Activated CD4-positive, alpha-beta memory T cell treated with anti-CD3 and anti-CD28 coated beads for 36 hours (primary cell): Measurements from ENCODE around the gene HSPBAP1. TPM values are rescaled to one million over a fixed set of nuclear protein-coding genes. Genes with fewer than 3 reads are reported as not detected.
A peak's percentile ranks its signal among the peaks of the same experiment; 100 is the strongest.

Experiments used
- CTCF ChIA-PET: fragments of 350-600 bp; sonication (Branson Sonifier 250); formaldehyde crosslinking; loops from one replicate; lab custom pipeline; 2021; ENCODE audit warnings: antibody characterized with exemption, inconsistent platforms; lab: Charles Lee
- POLR2A ChIA-PET: fragments of 350-600 bp; sonication (Branson Sonifier 250); formaldehyde crosslinking; loops from one replicate; lab custom pipeline; 2021; ENCODE audit warnings: antibody characterized with exemption; lab: Charles Lee
- DNase-seq: peaks from one replicate; pipeline ENCODE4 v3.0.0-alpha.2; 2020
- H3K27ac Mint-ChIP-seq: one replicate; pipeline ENCODE4 v1.8.0; 2021; ENCODE audit warnings: mixed read lengths
- H3K27me3 Mint-ChIP-seq: one replicate; pipeline ENCODE4 v1.8.0; 2021; ENCODE audit warnings: mixed read lengths
- H3K36me3 Mint-ChIP-seq: one replicate; pipeline ENCODE4 v1.8.0; 2021; ENCODE audit warnings: mixed read lengths
- H3K4me1 Mint-ChIP-seq: one replicate; pipeline ENCODE4 v1.8.0; 2021; ENCODE audit warnings: low read depth, mixed read lengths
- H3K4me3 Mint-ChIP-seq: one replicate; pipeline ENCODE4 v1.8.0; 2021; ENCODE audit warnings: mild to moderate bottlenecking, mixed read lengths
- H3K9me3 Mint-ChIP-seq: one replicate; pipeline ENCODE4 v1.8.0; 2021; ENCODE audit warnings: mixed read lengths
- intact Hi-C: fragments of 100-400 bp; cut with micrococcal nuclease; formaldehyde crosslinking; loops from one replicate; pipeline ENCODE4 v1.15.1; 2023
- total RNA-seq, 2 experiments: library from RNA; stranded (reverse); gene quantifications; one replicate each; pipeline ENCODE4 v1.2.3, GENCODE V29; 2021

Gene HSPBAP1
- total RNA-seq, 2 experiments from 2014 or later: 4.8 TPM

DNA sequence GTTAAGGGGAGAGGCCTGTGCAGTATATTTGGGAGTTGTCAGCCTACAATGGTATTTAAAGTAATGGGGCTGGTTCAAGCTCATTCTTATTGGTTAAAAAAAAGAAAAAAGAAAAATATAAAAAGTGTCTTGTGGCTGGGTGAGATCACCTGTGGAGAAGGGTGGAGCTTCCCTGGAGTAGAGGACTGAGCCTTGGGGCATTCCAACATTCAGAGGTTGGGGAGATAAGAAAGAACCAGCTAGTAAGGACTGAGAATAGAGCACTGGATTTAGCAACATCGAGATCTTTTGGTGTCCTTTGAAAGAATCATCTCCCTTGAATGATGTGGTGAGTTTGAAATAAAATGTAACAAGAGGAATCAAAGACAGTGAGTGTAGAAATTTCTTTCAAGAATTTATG is 6.4 kb upstream of the HSPBAP1 start:
- CTCF ChIA-PET: no interaction called here
- H3K9me3 Mint-ChIP-seq: peaks cover 2% of the 10 kb centered on the region

DNA sequence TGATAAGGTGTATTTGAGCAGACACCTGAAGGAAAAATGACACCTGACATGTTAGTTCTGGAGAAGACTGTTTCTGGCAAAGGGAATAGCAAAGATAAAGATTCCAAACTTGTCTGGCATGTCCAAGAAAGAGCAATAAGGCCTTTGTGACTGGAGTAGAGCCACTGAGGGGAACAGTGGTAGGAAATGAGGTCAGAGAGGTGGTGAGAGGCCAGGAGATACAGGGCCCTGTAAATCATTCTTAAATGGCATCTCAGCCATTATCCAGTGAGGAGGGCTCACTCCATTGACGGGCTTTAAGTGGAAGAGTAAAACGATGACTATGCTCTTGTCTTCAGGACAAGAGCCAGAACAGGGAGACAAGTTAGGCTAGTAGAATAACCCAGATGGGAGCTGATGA is 5.7 kb upstream of the HSPBAP1 start:
- ChIA-PET POLR2A (no interaction called here), CTCF (no interaction called here)
- H3K36me3 Mint-ChIP-seq: peaks cover 4% of the 10 kb centered on the region
- DNase-seq: no peak
- peaks cover 31% of the 10 kb centered on the region for H3K4me1 Mint-ChIP-seq
- H3K4me3 Mint-ChIP-seq: no peak overlapping the region
- no peaks in the 10 kb centered on the region for H3K27me3 Mint-ChIP-seq
- H3K27ac Mint-ChIP-seq: no peak overlapping the region
- intact Hi-C loops: loop anchor here (5.0 to 10.0 kb wide), 4 partner anchors 385 to 785 kb away; partner anchors contain the start of genes HACD2, SEC22A and WDR5B
- peaks cover 2% of the 10 kb centered on the region for H3K9me3 Mint-ChIP-seq

More for the DNA sequence above, 6.4 kb upstream of the HSPBAP1 start:
- H3K27me3 Mint-ChIP-seq: no peaks in the 10 kb centered on the region
- H3K4me3 Mint-ChIP-seq: no peak overlapping the region
- H3K36me3 Mint-ChIP-seq: peaks cover 4% of the 10 kb centered on the region
- DNase-seq: no peak
- H3K27ac Mint-ChIP-seq: no peak overlapping the region
- peaks cover 31% of the 10 kb centered on the region for H3K4me1 Mint-ChIP-seq
- POLR2A ChIA-PET: interaction anchor here (0.7 kb wide), 1 partner anchor 778 kb away, joined by 3 read pairs; the partner anchor contains the start of gene ILDR1
- intact Hi-C loops: no loop called here

DNA sequence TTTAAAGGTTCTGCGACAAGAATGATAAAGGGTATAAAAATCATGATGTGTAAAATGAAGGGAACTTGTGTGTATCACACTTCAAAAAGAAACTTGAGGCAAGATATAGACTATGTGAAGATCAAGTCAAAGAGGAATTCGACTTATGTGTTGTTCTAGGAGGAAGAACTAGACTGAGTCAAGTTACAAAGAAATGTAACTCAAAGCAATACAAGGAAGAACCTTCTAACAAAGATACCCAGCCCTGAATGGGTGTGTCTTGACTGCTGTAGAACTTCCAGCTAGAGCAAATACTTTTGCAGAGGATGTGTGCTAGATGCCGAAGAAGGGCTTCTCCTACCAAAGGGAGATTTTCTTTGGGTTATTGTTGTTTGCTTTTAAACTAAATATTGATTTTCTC is 3.7 kb upstream of the HSPBAP1 start:
- peaks cover 22% of the 10 kb centered on the region for H3K4me1 Mint-ChIP-seq
- no peaks in the 10 kb centered on the region for H3K9me3 Mint-ChIP-seq

DNA sequence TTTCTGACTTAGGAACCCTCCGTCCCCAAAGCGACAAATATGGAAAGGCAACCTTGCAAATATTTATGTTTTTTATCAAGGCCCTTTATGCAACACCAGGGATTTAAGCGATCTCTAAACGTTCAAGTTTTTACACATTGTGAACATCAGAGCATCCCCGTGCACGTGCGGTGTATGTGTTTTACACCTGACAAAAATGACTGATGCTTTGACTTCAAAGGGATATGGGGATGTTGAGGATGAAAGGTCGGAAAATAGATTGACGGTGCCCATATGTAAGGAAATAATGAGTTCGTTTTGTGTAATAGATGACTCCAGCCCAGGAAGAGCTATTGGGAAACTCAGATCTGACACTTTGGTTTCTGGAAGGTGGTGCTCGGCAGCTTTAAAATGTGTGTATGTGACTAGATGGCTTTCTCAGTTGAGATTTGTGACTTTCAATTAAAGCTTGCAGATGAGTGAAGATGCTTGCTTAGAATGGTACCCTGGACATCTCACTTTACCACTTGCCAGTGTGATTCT is 2.1 kb upstream of the HSPBAP1 start:
- Mint-ChIP-seq H3K36me3 (no peaks in the 10 kb centered on the region), H3K9me3 (no peaks in the 10 kb centered on the region), H3K27me3 (no peaks in the 10 kb centered on the region), H3K4me3 (peak overlapping the region; percentile 72), H3K4me1 (peaks cover 22% of the 10 kb centered on the region), H3K27ac (no peak overlapping the region)
- CTCF ChIA-PET: interaction anchor here (0.7 kb wide), 1 partner anchor 234 kb away, joined by 3 read pairs; no protein-coding TSS in a partner anchor
- POLR2A ChIA-PET: interaction anchor here (0.7 kb wide), 1 partner anchor 115 kb away, joined by 3 read pairs; the partner anchor contains the start of gene PARP14
- intact Hi-C loops: loop anchor here (5.0 to 10.0 kb wide), 4 partner anchors 381 to 789 kb away; partner anchors contain the start of genes HACD2, SEC22A and WDR5B
- DNase-seq: peak; percentile 29

More for the DNA sequence above, 3.7 kb upstream of the HSPBAP1 start:
- Mint-ChIP-seq H3K36me3 (peaks cover 2% of the 10 kb centered on the region), H3K27me3 (no peaks in the 10 kb centered on the region), H3K4me3 (no peak overlapping the region), H3K27ac (peak overlapping the region; percentile 35)
- intact Hi-C loops: loop anchor here (5.0 to 10.0 kb wide), 4 partner anchors 382 to 788 kb away; partner anchors contain the start of genes HACD2, SEC22A and WDR5B
- CTCF ChIA-PET: no interaction called here
- POLR2A ChIA-PET: no interaction called here
- no peak for DNase-seq

- intact Hi-C loops: loop anchor here (5.0 to 10.0 kb wide), 6 partner anchors 233 to 790 kb away; partner anchors contain the start of genes DTX3L, FAM162A, HACD2 and MIX23
- CTCF ChIA-PET: interaction anchor here (0.7 kb wide), 1 partner anchor 234 kb away, joined by 3 read pairs; no protein-coding TSS in a partner anchor
- no peaks in the 10 kb centered on the region for H3K27me3 Mint-ChIP-seq
- POLR2A ChIA-PET: interaction anchor here (1.4 kb wide), 1 partner anchor 411 kb away, joined by 3 read pairs; the partner anchor contains the start of gene FAM162A
- peak within 1 kb of the TSS; percentile 82 for H3K27ac Mint-ChIP-seq
- H3K4me1 Mint-ChIP-seq: peaks cover 22% of the 10 kb centered on the region
- DNase-seq: peak; percentile 75
- no peaks in the 10 kb centered on the region for H3K36me3 Mint-ChIP-seq
- peak within 1 kb of the TSS; percentile 85 for H3K4me3 Mint-ChIP-seq
- no peaks in the 10 kb centered on the region for H3K9me3 Mint-ChIP-seq
These were observed 1.4 kb upstream of the HSPBAP1 start, which contains the start of gene SLC49A4 for GRCh38 chr3:122794779-122795673. Gene SLC49A4, plus strand, starts transcription at chr3:122795069. Its CDS starts 124 bp downstream, at chr3:122795193.

DNA sequence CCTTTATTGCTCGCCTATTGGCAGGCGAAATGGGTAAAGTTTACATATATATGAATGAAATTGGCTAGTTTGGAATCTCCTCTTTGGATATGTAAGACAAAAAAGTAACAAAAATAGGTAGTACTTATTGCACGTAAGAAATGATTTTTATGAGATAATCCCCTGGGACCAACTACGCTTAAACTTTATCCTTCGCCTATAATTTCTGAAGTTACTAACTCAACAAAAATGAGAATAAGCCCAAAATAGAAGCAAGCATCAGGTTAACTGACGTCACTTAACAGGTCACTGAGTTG is 800 bp upstream of the HSPBAP1 start:
- DNase-seq: no peak
- no peaks in the 10 kb centered on the region for H3K27me3 Mint-ChIP-seq
- H3K9me3 Mint-ChIP-seq: no peaks in the 10 kb centered on the region
- H3K4me1 Mint-ChIP-seq: peaks cover 26% of the 10 kb centered on the region
- ChIA-PET POLR2A (interaction anchor here (1.4 kb wide), 1 partner anchor 410 kb away, joined by 3 read pairs; the partner anchor contains the start of gene FAM162A), CTCF (interaction anchor here (1.3 kb wide), 2 partner anchors 39 to 116 kb away, joined by 4 to 5 read pairs; no protein-coding TSS in a partner anchor)
- H3K27ac Mint-ChIP-seq: peak overlapping the region; percentile 82
- H3K4me3 Mint-ChIP-seq: peak overlapping the region; percentile 85
- intact Hi-C loops: loop anchor here (5.0 to 10.0 kb wide), 5 partner anchors 232 to 790 kb away; partner anchors contain the start of genes DTX3L, FAM162A, HACD2 and MIX23
- H3K36me3 Mint-ChIP-seq: no peaks in the 10 kb centered on the region

- Mint-ChIP-seq H3K27ac (no peak overlapping the region), H3K27me3 (no peaks in the 10 kb centered on the region), H3K4me3 (no peak overlapping the region), H3K36me3 (peaks cover 2% of the 10 kb centered on the region), H3K9me3 (no peaks in the 10 kb centered on the region), H3K4me1 (peaks cover 25% of the 10 kb centered on the region)
- intact Hi-C loops: loop anchor here (5.0 to 10.0 kb wide), 5 partner anchors 227 to 795 kb away; partner anchors contain the start of genes DTX3L, FAM162A, HACD2 and MIX23
- ChIA-PET POLR2A (no interaction called here), CTCF (interaction anchor here (1.3 kb wide), 1 partner anchor 34 kb away, joined by 6 read pairs; no protein-coding TSS in a partner anchor)
- DNase-seq: no peak
These were observed 3.9 kb downstream of the HSPBAP1 start for GRCh38 chr3:122789585-122790273.

DNA sequence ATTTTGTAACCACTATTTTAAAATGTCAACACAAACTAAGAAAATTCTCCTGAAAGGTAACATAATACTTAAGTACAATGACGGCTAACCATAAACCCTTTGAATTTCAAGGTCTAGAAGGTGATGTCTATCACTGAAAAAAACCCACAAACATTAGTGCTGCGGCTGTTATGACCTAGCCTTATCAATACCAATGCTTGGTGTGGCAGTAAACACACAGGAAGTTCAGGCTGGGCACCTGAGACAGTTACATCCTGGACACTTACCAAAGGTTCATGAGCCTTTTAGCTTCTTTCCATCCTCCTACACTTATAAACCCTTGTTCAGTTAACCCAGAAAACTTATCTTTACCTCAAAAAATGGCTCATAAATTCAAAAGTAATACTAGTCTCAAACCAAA is 5.8 kb downstream of the HSPBAP1 start:
- no peak overlapping the region for H3K4me3 Mint-ChIP-seq
- CTCF ChIA-PET: no interaction called here
- intact Hi-C loops: no loop called here

DNA sequence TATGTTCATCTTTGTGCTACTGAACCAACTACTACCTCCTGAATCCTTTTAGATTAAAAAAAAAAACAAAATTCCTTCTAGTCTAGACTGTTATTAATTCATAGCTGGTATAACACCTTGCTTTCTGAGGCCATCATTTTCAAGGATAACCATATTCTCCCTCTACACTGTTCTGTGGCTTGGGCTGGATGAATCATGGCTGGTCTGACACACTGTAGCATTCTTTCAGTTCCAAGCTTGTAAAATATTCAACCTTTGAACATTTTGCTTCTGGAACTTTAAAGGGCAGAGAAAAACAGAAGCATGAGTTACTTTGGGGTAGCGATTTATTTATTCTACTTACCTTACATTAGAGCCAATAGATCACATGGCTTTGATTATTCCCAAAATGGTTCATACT is 7.6 kb downstream of the HSPBAP1 start:
- DNase-seq: peak; percentile 19
- Mint-ChIP-seq H3K9me3 (no peaks in the 10 kb centered on the region), H3K4me1 (peaks cover 25% of the 10 kb centered on the region), H3K36me3 (peaks cover 8% of the 10 kb centered on the region), H3K27me3 (no peaks in the 10 kb centered on the region), H3K4me3 (no peak overlapping the region), H3K27ac (no peak overlapping the region)
- CTCF ChIA-PET: no interaction called here
- intact Hi-C loops: no loop called here
- POLR2A ChIA-PET: no interaction called here

More for the DNA sequence above, 5.8 kb downstream of the HSPBAP1 start:
- Mint-ChIP-seq H3K36me3 (peaks cover 4% of the 10 kb centered on the region), H3K27ac (no peak overlapping the region), H3K4me1 (peaks cover 25% of the 10 kb centered on the region), H3K27me3 (no peaks in the 10 kb centered on the region), H3K9me3 (no peaks in the 10 kb centered on the region)
- DNase-seq: no peak
- POLR2A ChIA-PET: no interaction called here

DNA sequence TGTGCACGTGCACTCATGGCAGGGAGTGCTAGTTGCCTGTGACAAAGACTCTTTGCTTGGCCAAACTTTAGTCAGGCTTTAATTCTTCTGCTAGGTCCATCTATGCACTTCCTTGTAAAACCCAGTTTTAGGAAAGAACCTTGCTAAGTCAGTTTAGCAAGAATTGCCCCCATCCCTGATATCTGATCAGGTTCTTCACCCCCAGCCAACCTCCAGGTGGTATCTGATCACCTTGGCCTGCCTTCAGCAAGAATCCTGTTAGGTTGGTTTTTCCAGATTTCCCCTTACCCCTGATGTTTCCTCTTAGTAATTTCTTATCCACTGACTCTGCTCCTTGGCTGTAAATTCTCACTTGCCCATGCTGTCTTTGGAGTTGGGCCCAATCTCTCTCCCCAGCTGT is 8.4 kb downstream of the HSPBAP1 start:
- CTCF ChIA-PET: interaction anchor here (1.2 kb wide), 1 partner anchor 30 kb away, joined by 4 read pairs; no protein-coding TSS in a partner anchor
- POLR2A ChIA-PET: no interaction called here
- H3K27ac Mint-ChIP-seq: no peak overlapping the region

GRCh38 chr3:122784436-122784835 is 9.2 kb downstream of the HSPBAP1 start:
- Mint-ChIP-seq H3K9me3 (no peaks in the 10 kb centered on the region), H3K36me3 (peaks cover 8% of the 10 kb centered on the region), H3K4me1 (peaks cover 22% of the 10 kb centered on the region), H3K4me3 (no peak overlapping the region), H3K27me3 (no peaks in the 10 kb centered on the region), H3K27ac (no peak overlapping the region)
- ChIA-PET CTCF (interaction anchor here (0.5 to 1.2 kb wide), 2 partner anchors 10 to 29 kb away, joined by 4 read pairs; no protein-coding TSS in a partner anchor), POLR2A (no interaction called here)
- no peak for DNase-seq
- intact Hi-C loops: no loop called here

More for the DNA sequence above, 8.4 kb downstream of the HSPBAP1 start:
- Mint-ChIP-seq H3K4me3 (no peak overlapping the region), H3K27me3 (no peaks in the 10 kb centered on the region), H3K4me1 (peaks cover 25% of the 10 kb centered on the region), H3K9me3 (no peaks in the 10 kb centered on the region), H3K36me3 (peaks cover 8% of the 10 kb centered on the region)
- no peak for DNase-seq
- intact Hi-C loops: no loop called here
